Left forelimb (tissue), 1 donor: Measurements from ENCODE around the gene DENND1A.
"Not testable (repeated sequence)": the region's sequence is repeated elsewhere in the genome, so short reads cannot be mapped to it uniquely, and the experiment has no call there.

Experiments used
- DNase-seq: peaks from one replicate; pipeline ENCODE4 v3.0.0-alpha.2; 2018; ENCODE audit warnings: low spot score

Gene DENND1A

DNA sequence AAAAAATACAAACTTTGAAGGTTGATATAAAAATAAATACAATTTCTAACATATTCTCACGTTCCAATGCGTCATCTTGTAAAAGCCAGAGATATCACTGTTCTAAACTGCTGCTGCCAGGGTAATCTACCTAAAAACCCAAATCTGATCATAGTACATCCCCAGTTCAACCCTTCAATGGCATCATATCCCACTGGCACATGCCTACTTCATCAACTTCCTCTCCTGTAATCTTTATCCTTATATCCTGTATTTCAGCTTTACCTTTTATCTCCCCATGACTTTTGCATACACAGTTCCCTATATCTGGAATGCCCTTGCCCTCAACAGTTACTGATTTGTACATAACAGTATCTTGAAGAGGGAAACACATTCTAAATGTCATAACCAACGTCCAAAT is 7.5 kb downstream of the DENND1A start:
- DNase-seq = no peak

DNA sequence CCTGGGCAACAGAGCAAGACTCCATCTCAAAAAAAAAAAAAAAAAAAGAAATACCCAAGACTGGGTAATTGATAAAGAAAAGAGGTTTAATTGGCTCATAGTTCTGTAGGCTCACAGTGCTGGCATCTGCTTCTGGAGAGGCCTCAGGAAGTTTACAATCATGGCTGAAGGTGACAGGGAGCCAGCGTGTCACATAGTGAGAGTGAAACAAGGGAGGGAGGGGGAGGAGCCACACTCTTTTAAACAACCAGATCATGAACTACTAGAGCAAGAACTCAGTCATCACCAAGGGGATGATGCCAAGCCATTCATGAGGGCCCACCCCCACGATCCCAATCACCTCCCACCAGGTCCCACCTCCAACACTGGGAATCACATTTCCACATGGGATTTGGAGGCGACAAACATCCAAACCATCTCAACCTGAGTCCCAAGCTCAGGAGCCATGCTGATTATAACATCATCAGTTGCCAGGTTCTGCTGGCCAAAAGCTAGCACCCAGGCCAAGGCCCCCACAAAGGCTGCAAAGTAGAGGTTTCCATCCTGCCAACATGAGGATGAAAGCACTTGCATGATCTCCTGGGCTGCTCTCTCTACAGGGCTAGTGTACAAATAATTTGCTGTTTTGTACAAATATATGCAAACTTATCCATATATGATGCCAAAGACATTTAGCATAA is 15.3 kb downstream of the DENND1A start:
- DNase-seq = no peak

- DNase-seq = no peak
Measured at GRCh38 chr9:123912167-123912897, 17.6 kb downstream of the DENND1A start.

GRCh38 chr9:123911024-123911423 is 18.9 kb downstream of the DENND1A start:
- no peak for DNase-seq

DNA sequence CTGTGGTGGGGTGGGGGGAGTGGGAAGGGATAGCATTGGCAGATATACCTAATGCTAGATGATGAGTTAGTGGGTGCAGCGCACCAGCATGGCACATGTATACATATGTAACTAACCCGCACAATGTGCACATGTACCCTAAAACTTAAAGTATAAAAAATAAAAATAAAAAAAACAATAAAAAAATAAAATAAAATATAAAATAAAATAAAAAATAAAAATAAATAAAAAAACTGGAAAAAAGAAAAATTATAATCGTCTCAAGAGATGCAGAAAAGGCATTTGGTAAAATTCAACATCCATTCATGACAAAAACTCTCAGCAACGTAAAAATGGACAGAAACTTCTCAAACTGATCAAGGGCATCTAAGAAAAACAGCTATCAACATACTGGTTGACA is 20.7 kb downstream of the DENND1A start:
- DNase-seq = not testable (repeated sequence)

- not testable (repeated sequence) for DNase-seq
Measured at GRCh38 chr9:123903550-123903949, 26.4 kb downstream of the DENND1A start.

DNA sequence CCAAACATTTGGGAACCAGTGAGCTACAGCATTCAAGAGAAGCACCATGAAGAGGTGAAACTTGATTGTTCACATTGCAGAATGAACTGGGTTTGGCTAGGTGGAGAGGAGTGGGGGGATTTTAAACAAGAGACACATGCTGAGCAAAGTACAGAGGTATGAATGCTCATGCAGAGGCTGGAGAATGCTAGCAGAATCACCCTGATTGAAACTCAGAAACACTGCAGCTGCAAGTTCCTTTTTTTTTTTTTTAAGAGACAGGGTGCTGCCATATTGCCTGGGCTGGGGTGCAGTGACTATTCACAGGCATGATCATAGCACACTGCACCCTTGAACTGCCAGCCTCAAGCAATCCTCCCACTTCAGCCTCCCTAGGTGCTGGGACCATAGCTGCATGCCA is 35.1 kb downstream of the DENND1A start:
- DNase-seq = no peak

GRCh38 chr9:123893831-123894460 is 36.0 kb downstream of the DENND1A start:
- DNase-seq = no peak

GRCh38 chr9:123893115-123893514 is 36.8 kb downstream of the DENND1A start:
- DNase-seq = no peak

- DNase-seq = no peak
Measured at GRCh38 chr9:123887837-123888236, 42.1 kb downstream of the DENND1A start.

DNA sequence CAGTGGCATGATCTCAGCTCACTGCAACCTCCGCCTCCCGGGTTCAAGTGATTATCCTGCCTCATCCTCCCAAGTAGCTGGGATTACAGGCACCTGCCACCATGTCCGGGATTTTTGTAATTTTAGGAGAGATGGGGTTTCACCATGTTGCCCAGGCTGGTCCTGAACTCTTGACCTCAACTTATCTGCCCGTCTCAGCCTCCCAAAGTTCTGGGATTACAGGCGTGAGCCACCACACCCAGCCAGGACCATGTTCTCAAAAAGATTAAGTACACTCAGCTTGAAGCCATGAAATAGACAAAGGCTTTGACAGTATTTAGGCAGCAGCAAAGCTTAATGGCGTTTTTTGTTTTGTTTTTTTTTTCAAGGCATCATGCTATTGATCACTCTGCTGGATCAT is 44.1 kb downstream of the DENND1A start:
- DNase-seq = not testable (repeated sequence)

GRCh38 chr9:123883634-123884033 is 46.3 kb downstream of the DENND1A start:
- no peak for DNase-seq

- no peak for DNase-seq
Measured at GRCh38 chr9:123881604-123882003, 48.3 kb downstream of the DENND1A start.

DNA sequence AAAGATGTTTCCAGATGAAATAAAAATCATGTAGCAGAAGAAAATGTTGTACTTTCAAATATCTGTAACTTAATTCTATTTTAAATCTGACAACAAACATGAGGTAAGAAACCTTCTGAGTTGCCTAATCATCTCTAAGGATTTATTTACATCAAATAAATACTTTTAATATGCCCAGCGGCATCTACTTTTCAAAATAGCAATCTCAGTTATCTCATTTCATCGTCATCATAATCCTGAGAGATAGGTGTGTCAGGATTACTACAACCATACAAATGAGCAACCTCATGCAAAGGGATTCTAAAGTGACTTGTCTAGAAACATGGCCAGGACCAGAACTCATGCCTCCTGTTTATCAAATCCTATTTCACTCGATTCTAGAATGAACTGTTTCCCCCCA is 49.5 kb downstream of the DENND1A start:
- no peak for DNase-seq

GRCh38 chr9:123876750-123877149 is 53.2 kb downstream of the DENND1A start:
- DNase-seq = no peak

DNA sequence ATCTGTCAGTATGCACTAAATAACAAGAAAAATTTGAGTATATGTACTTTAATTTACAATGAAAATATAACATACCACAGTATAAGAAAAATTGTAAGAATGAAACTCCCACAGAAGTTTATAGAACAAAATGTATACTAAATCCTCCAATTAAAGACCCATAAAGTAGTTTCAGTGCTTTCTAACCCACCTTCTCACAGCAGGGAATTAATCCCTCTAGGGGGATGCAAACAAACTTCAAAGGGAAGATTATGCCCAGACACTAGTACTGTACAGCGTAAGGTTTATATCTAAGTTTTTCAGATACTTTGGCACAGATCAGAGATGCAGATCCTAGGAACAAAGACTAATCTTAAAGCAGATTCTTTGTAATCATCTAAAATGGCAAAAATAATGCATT is 57.2 kb downstream of the DENND1A start:
- DNase-seq = no peak

- no peak for DNase-seq
Measured at GRCh38 chr9:123871781-123872180, 58.1 kb downstream of the DENND1A start.

- no peak for DNase-seq
Measured at GRCh38 chr9:123868002-123868401, 61.9 kb downstream of the DENND1A start.

- DNase-seq = no peak
Measured at GRCh38 chr9:123867034-123867433, 62.9 kb downstream of the DENND1A start.

DNA sequence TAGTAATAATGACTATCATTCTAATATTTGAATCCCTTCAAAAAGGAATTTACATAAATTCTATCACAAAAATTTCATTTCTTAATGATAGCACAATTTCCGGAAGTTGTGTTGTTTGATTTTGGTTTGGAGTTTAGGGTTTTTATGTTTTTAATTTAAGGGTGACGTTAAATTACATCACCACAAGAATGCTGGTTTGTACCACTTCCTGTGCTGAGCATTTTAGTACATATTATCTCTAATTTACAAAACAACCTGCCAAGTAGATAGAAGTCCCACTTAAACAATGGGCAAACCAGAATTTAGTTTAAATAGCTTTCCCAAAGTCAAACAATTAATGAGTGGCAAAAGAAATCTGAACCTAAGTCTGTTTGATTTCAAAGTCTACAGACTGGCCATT is 63.4 kb downstream of the DENND1A start:
- no peak for DNase-seq

DNA sequence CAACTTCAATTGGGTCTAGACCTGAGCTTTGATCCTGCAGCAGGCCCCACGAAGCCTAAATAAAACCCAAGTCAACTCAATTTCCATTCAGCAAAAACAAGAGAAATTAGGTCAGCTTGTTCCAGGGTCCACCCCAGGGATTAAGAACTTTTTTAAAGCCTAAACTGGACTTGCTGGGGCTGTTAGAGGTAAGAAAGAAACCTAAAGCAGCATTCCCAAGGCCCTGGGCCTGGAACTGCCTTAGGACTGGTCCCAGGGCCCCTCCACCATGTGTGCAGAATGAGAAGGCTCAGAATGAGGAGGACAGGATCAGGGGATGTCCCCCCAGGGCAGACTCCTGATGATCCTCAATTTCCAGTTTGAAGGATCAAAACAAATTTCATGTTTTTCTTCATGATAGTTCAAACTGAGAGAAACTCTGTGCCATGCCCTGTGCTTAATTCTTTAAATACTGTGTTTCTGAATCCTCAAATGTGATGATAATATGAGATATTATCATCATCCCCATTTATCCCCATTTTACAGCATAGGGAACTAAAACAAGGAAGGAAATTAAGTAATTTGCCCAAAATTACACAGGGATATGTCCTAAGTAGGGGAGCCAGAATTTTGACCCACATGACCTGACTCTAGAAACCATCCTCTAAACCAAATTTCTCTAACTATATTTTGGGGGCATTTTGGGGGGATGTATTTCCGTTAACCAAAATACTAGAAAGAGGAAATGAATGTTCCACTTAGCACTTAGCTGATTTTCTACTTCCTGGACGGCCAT is 64.5 kb downstream of the DENND1A start:
- no peak for DNase-seq

- DNase-seq = no peak
Measured at GRCh38 chr9:123864251-123864650, 65.7 kb downstream of the DENND1A start.
